Adrenal gland (tissue), 5 donors: ENCODE data around the gene DYRK1A.

Experiments
- POLR2A ChIP-seq, 2 donors: fragments of 450-650 bp; IDR thresholded peaks; one replicate each; pipeline ENCODE4 v1.6.1; 2017; ENCODE audit warnings: antibody characterized with exemption in 2 of 2, mild to moderate bottlenecking in 2 of 2, moderate library complexity in 1 of 2
- TF ChIP-seq, protein P1 (sequence below), 6 experiments: fragments of 450-650 bp in 4 of 6; fragments of 200-600 bp in 2 of 6; sonication (generic) in 1 of 6; IDR thresholded peaks; 1 replicate in 5 of 6; 2 replicates in 1 of 6; pipeline versions ENCODE4 v1.5.1 to v1.8.0; 2016 to 2021; ENCODE audit warnings: antibody characterized with exemption in 6 of 6, mild to moderate bottlenecking in 2 of 6, moderate library complexity in 1 of 6
- donor health status: DM: no; HTN: no; CAD: no.

GRCh38 chr21:37472581-37472980 is 106.0 kb downstream of the DYRK1A start:
- TF ChIP-seq POLR2A (IDR thresholded peaks at IDR 0.05), result no peak
- TF ChIP-seq, protein P1, sequence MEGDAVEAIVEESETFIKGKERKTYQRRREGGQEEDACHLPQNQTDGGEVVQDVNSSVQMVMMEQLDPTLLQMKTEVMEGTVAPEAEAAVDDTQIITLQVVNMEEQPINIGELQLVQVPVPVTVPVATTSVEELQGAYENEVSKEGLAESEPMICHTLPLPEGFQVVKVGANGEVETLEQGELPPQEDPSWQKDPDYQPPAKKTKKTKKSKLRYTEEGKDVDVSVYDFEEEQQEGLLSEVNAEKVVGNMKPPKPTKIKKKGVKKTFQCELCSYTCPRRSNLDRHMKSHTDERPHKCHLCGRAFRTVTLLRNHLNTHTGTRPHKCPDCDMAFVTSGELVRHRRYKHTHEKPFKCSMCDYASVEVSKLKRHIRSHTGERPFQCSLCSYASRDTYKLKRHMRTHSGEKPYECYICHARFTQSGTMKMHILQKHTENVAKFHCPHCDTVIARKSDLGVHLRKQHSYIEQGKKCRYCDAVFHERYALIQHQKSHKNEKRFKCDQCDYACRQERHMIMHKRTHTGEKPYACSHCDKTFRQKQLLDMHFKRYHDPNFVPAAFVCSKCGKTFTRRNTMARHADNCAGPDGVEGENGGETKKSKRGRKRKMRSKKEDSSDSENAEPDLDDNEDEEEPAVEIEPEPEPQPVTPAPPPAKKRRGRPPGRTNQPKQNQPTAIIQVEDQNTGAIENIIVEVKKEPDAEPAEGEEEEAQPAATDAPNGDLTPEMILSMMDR (IDR thresholded peaks at IDR 0.05), result no peak
